ENCODE measurements around the gene IFNGR2. TPM values are rescaled to one million over a fixed set of nuclear protein-coding genes. Genes with fewer than 3 reads are reported as not detected.

IFNGR2 gene
- total and polyA plus RNA-seq, 2 donors (not counting 1 experiment from before 2014, with no cell fraction given), result 96.0 to 108 TPM

DNA sequence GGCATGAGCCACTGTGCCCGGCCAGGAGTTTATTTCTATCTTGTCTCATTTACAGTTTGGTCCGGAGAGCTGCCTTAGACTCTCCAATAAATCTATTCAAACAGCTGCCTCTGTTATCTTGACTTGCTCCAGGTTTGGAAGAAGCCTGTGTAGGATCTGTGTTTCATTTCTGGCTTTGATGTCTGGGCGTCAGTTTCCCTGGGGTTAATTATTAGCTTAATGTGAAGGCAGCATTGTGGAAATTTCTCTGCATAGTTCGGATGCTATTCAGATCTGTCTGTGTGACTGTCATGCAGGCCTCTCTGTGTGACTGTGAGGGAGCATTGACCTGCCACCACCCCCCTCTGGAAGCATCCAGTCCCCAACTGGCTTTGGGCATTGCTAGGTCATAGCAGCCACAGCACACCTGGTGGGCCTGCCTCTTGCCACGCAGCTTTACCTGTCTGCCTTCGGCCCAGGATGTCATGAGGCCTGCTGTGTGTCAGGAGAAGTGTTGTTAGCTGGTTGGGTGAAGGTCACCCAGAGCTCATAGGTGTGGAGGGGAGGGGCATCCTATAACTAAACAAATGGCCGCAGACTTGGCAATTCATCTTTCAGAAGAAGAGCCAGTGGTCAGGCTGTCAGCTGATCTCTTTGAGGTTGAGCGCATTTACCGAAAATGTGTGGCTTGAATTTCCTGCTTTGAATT, 9.8 kb downstream of the IFNGR2 start:
- Histone ChIP-seq H3K27me3 (replicated peaks in 1 of 4; ENCODE audit: control extremely low read depth in 1 of 4, control insufficient read depth in 3 of 4, insufficient read depth in 4 of 4, low read length in 3 of 4) (no peaks in the 10 kb centered on the region), H3K79me2 (ENCODE audit: control insufficient read depth, insufficient read depth, low read length) (peaks cover 99% of the 10 kb centered on the region), H2AFZ (ENCODE audit: insufficient read depth, low read depth, low read length, poor library complexity, severe bottlenecking) (no peak overlapping the region), H3K4me1 (ENCODE audit: control insufficient read depth in 2 of 2, insufficient read depth in 2 of 2, low read length in 2 of 2) (peaks cover 27 to 59% of the 10 kb centered on the region in 2 donors), H3K4me3 (ENCODE audit: control extremely low read depth in 1 of 5, extremely low read depth in 1 of 5, insufficient read depth in 1 of 5, low read depth in 2 of 5, low read length in 4 of 5) (peak overlapping the region in 2 of 5 experiments; percentile 9 to 46), H3K9ac (ENCODE audit: low read length) (peak overlapping the region; percentile 23), H3K9me3 (ENCODE audit: control extremely low read depth in 1 of 3, control insufficient read depth in 2 of 3, insufficient read depth in 1 of 3, low read length in 2 of 3) (no peaks in the 10 kb centered on the region), H3K27ac (ENCODE audit: low read length in 2 of 2) (peak overlapping the region; percentile 26 to 80), H3K4me2 (replicated peaks; ENCODE audit: low read depth, low read length, poor library complexity, severe bottlenecking) (peak overlapping the region; percentile 56), H3K36me3 (replicated peaks in 1 of 2; ENCODE audit: control extremely low read depth in 1 of 2, control insufficient read depth in 1 of 2, extremely low read depth in 1 of 2, insufficient read depth in 2 of 2, low read length in 1 of 2) (peaks cover 3 to 74% of the 10 kb centered on the region in 2 experiments), H4K20me1 (ENCODE audit: control insufficient read depth, insufficient read depth, low read length, poor library complexity, severe bottlenecking) (peaks cover 77% of the 10 kb centered on the region)
- ATAC-seq (ENCODE audit: low read depth) (peak; percentile 36), DNase-seq (no peak)
- no peaks in the 10 kb centered on the region for H3K9me3 Mint-ChIP-seq (ENCODE audit: insufficient read depth)
- H3K4me3 Mint-ChIP-seq, result peak overlapping the region; percentile 55
- CTCF ChIA-PET, result interaction anchor here (0.6 to 2.5 kb wide), 6 partner anchors 29 to 216 kb away, joined by 3 to 22 read pairs (median 4); no protein-coding TSS in a partner anchor
- POLR2A ChIA-PET, result interaction anchor here (0.6 to 1.5 kb wide), 4 partner anchors 8 to 83 kb away, joined by 3 to 7 read pairs (median 6); no protein-coding TSS in a partner anchor
- intact Hi-C loops (cut with micrococcal nuclease), result no loop called here
- no peaks in the 10 kb centered on the region for H3K27me3 Mint-ChIP-seq
- 37% methylated on average over 4 of the region's 9 CpGs for WGBS (ENCODE audit: insufficient coverage)
- TF ChIP-seq EZH2 (IDR thresholded peaks at IDR 0.05; ENCODE audit: borderline replicate concordance, insufficient read depth, low read depth, low read length, poor library complexity, severe bottlenecking), result no peak
- TF ChIP-seq, protein P1, sequence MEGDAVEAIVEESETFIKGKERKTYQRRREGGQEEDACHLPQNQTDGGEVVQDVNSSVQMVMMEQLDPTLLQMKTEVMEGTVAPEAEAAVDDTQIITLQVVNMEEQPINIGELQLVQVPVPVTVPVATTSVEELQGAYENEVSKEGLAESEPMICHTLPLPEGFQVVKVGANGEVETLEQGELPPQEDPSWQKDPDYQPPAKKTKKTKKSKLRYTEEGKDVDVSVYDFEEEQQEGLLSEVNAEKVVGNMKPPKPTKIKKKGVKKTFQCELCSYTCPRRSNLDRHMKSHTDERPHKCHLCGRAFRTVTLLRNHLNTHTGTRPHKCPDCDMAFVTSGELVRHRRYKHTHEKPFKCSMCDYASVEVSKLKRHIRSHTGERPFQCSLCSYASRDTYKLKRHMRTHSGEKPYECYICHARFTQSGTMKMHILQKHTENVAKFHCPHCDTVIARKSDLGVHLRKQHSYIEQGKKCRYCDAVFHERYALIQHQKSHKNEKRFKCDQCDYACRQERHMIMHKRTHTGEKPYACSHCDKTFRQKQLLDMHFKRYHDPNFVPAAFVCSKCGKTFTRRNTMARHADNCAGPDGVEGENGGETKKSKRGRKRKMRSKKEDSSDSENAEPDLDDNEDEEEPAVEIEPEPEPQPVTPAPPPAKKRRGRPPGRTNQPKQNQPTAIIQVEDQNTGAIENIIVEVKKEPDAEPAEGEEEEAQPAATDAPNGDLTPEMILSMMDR (IDR thresholded peaks at IDR 0.05), result no peak
- peak overlapping the region; percentile 89 for H3K27ac Mint-ChIP-seq
- H3K4me1 Mint-ChIP-seq, result peaks cover 59% of the 10 kb centered on the region

DNA sequence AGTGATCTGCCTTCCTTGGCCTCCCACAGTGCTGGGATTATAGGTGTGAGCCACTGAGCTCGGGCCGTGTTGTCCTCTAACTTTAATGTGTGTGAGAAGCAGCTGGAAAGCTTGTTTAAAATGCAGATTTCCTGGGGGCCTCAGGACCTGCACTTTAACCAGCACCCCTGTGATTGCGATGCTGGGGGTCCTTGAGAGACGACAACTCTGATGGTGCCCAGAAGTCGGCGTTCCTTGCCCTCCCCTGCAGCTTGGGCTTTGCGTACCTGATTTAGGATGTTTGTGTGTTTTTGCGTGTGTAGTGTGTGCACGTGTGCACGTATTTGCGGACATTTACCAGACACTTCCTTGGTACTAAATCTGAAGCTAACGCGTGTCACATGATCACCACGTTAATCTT, 10.9 kb downstream of the IFNGR2 start:
- no peak for TF ChIP-seq EZH2 (IDR thresholded peaks at IDR 0.05; ENCODE audit: borderline replicate concordance, insufficient read depth, low read depth, low read length, poor library complexity, severe bottlenecking)
- no peaks in the 10 kb centered on the region for H3K27me3 ChIP-seq (replicated peaks in 1 of 4; ENCODE audit: control extremely low read depth in 1 of 4, control insufficient read depth in 3 of 4, insufficient read depth in 4 of 4, low read length in 3 of 4)
- no peak overlapping the region for H3K4me3 ChIP-seq (ENCODE audit: control extremely low read depth in 1 of 5, extremely low read depth in 1 of 5, insufficient read depth in 1 of 5, low read depth in 2 of 5, low read length in 4 of 5)
- H3K9me3 ChIP-seq (ENCODE audit: control extremely low read depth in 1 of 3, control insufficient read depth in 2 of 3, insufficient read depth in 1 of 3, low read length in 2 of 3), result no peaks in the 10 kb centered on the region
- H3K4me2 ChIP-seq (replicated peaks; ENCODE audit: low read depth, low read length, poor library complexity, severe bottlenecking), result no peak overlapping the region
- Mint-ChIP-seq H3K4me3 (peak overlapping the region; percentile 26), H3K27me3 (no peaks in the 10 kb centered on the region), H3K27ac (peak overlapping the region; percentile 37), H3K4me1 (peaks cover 52% of the 10 kb centered on the region), H3K9me3 (ENCODE audit: insufficient read depth) (no peaks in the 10 kb centered on the region)
- 90% methylated on average over 7 of the region's 14 CpGs for WGBS (ENCODE audit: insufficient coverage)
- CTCF ChIA-PET, result interaction anchor here (1.3 to 2.5 kb wide), 5 partner anchors 11 to 217 kb away, joined by 3 to 22 read pairs (median 5); partner anchors contain the start of gene IFNGR2
- peaks cover 99% of the 10 kb centered on the region for H3K79me2 ChIP-seq (ENCODE audit: control insufficient read depth, insufficient read depth, low read length)
- intact Hi-C loops (cut with micrococcal nuclease), result no loop called here
- H3K9ac ChIP-seq (ENCODE audit: low read length), result no peak overlapping the region
- DNase-seq (no peak), ATAC-seq (ENCODE audit: low read depth) (no peak)
- POLR2A ChIA-PET, result interaction anchor here (1.4 kb wide), 1 partner anchor 9 kb away, joined by 6 read pairs; no protein-coding TSS in a partner anchor
- no peak overlapping the region for H2AFZ ChIP-seq (ENCODE audit: insufficient read depth, low read depth, low read length, poor library complexity, severe bottlenecking)
- peaks cover 3 to 73% of the 10 kb centered on the region in 2 experiments for H3K36me3 ChIP-seq (replicated peaks in 1 of 2; ENCODE audit: control extremely low read depth in 1 of 2, control insufficient read depth in 1 of 2, extremely low read depth in 1 of 2, insufficient read depth in 2 of 2, low read length in 1 of 2)
- H4K20me1 ChIP-seq (ENCODE audit: control insufficient read depth, insufficient read depth, low read length, poor library complexity, severe bottlenecking), result peaks cover 69% of the 10 kb centered on the region
- peak overlapping the region in 1 of 2 donors; percentile 80 for H3K27ac ChIP-seq (ENCODE audit: low read length in 2 of 2)
- peaks cover 19 to 49% of the 10 kb centered on the region in 2 donors for H3K4me1 ChIP-seq (ENCODE audit: control insufficient read depth in 2 of 2, insufficient read depth in 2 of 2, low read length in 2 of 2)

Measured in B cell (primary cell).